Limb (tissue), 2 donors: ENCODE measurements around the gene TTLL7.

ENCODE experiments used
- DNase-seq, 2 donors: peaks; one replicate each; pipeline ENCODE4 v3.0.0-alpha.2; 2016; ENCODE audit errors: extremely low spot score in 2 of 2

TTLL7 gene

GRCh38 chr1:83822208-83822607, 176.7 kb downstream of the TTLL7 start:
- no peak for DNase-seq

DNA sequence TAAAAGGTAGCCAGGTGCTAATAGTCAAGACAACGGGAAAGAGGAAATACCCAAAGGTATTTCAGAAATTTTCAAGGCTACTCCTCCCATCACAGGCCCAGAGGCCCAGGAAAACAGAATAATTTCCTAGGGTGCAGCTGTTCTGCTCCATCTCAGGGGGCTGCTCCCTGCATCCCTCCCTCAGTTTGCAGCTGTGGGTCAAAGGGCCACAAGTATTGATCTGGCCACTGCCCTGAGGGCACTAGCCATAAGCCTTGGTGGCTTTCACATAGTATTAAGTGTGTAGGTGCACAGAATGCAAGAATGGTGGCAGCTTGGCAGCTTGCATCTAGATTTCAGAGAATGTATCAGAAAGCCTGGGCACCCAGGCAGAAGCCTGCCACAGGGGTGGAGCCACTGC, 179.5 kb downstream of the TTLL7 start:
- DNase-seq = no peak

DNA sequence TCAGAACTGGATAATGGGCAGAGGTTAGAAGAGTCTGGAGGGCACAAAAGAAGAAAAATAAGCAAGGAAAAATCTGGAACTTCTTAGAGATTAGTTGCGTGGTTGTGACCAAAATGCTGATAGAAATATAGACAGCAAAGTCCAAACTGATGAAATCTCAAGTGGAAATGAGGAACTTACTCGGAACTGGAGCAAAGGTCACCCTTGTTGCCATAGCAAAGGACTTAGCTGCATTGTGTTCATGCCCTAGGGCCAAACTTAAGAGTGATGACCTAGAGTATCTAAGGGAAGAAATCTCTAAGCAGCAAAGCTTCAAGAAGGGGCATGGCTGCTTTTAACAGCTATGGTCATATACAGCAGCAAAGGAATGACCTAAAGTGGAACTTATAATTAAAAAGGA, 180.0 kb downstream of the TTLL7 start:
- DNase-seq = no peak

DNA sequence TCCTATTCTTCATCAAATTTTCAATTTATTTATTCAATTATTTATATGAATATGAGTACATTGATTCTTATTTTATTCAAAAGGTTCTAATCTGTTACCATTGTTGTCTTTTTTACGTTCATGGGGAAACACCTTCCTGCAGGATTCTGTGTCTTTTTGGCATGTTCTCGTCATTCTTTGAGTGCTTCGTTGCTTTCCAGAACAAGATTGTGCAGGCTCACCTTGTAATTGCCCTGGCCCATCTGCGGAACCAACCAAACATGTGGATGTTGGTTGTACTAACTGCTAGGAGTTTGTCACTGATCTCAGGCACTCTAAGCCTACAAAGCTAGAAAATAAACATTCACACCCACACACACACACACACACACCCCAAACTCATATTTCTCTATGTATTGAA, 182.1 kb downstream of the TTLL7 start:
- DNase-seq = no peak

- peak; percentile 36 to 60 for DNase-seq
Measured at GRCh38 chr1:83815330-83815729, 183.6 kb downstream of the TTLL7 start.
